Activated T-cell treated with anti-CD3 and anti-CD28 coated beads for 24 hours (primary cell): ENCODE measurements around the gene PHACTR1.
"Not testable (repeated sequence)": the region's sequence is repeated elsewhere in the genome, so short reads cannot be mapped to it uniquely, and the experiment has no call there.

Experiments
- DNase-seq: peaks from one replicate; pipeline ENCODE4 v3.0.0-alpha.2; 2020; ENCODE audit warnings: low read depth

Gene PHACTR1

DNA sequence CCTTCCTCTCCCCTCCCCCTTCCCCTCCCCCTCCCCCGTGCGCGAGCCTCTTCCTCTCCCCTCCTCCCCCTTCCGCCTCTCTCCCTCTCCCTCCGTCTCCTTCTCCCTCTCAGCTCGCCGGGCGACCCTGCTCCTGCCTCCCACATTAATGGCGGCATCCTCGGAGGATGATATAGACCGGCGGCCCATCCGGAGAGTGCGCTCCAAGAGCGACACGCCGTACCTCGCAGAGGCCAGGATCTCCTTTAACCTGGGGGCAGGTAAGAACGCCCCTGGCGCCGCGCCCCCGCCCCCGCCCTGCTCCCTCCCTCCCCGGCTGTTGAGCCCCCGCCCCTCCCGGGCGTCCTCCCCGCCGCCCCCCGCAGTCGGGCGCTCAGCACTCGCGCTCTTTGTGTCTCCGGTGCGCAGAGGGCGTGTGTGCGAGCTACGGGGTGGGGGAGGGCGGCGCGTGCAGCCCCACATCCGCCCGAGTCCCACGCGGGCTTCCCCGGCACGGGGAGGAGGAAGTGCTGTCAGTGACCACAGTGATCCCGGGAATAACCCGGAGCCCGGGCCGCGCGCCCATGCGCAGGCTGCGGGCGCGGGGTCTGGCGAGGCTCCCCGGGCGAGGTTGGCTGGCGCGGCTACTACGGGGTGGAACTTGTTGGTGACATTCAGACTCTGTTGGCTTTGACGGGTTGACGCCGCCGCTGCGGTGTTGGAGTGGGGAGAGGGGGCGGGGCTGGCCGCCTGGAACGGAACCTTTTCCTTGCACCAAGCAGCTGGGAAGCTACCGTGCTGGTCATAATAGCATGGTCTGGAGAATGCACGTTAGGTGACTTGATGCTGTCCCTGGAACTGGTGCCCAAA lies 33.2 kb downstream of the PHACTR1 start:
- DNase-seq: no peak

DNA sequence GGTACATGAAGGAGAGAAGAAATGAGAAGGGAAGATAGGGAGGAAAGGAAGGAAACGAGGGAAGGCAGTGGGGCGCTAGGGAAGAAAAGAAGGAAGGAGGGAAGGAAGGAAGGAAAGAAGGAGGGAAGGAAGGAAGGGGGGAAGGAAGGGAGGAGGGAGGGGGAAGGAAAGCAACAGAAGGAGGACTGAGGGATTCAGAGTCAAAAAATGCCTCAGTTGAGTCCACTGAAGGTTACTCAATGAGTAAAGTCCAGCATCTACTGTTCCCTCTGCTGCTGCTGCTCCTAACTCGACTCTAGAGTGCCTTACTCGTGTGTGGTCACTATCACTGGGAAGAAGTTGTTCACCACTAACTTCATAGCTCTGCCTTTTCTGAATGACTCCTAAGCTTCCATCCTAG lies 33.8 kb downstream of the PHACTR1 start:
- DNase-seq: no peak

DNA sequence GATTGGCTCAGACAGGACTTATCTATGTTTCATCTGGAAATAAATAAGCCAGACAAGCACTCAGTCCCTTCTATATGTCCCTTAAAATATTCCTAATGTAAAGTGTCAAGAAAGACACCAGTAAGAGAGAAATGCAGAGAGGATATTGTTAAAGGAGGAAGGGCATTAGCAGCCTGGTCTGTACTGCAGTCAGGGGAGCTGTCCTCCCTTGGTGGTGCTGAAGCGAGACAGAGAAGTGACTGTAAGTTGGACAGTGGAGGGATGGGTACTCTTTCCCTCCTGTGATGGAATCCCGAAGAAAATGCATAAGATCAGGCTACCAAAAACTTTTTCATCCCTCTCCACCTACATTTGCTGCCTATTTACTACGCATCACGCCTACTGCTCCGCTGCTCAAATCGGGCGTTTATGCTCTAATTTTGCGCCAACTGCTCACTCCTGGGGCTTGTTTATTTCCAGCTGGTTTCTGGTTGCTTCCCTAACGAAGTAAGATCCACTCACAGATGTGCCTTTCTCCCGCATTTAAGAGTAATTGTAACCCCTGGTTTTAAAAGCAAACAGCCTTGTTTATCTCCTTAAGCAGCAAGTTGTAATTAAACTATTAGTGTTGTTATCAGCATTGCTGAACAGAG lies 35.2 kb downstream of the PHACTR1 start:
- DNase-seq: no peak

DNA sequence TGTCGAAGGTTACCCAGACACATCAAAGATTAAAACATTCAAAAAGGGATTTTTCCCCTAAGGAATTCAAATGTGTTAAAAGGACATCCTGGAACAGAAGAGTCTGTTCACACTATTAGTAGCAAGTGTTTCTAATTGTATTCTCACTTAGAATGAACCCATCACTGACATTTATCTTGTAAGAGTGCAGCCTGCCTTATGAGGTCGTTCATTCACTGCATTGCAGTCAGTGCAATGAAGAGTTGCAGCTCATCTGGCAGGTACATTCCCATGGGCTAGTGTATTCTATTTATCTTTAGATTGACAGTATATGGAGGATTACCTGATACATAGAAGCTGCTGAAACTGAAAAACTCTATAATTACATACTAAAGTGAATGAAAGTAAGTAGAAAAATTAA lies 36.5 kb downstream of the PHACTR1 start:
- no peak for DNase-seq

DNA sequence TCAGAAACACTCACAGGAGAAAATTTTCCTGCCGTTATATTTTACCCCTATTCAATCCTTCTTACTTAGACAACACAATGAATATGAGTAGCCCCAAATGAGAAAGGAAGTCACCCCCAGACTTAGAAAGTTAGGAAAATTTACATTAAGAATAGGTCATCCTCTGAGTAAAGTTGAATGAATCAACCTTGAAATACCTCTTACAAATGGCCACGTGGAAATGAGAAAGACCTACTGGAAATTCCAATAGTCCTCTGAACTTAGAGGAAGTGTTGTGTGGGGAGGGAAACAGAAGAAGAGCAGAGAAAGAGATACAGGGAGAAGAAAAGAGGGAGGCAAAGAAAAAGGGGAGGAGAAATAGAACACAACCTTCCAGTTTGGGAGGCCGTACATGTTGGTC lies 43.7 kb downstream of the PHACTR1 start:
- DNase-seq: no peak

DNA sequence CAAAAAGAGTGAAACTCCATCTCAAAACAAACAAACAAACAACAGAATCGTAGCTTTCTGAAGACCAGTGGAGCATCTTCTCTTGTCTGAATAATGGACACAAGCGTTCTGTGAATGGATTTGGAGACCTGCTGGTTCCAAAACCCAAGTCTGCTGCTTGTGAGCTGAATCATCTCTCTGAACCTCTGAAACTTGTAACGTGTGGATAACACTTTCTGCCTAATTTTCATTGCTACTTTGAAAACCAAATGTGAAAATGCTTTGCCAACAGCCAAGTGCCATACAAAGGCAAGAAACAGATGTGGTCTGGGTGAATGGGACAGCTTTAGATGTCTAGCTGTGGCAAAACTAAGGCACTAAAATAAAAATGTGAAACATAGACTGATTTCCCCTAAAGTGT lies 44.3 kb downstream of the PHACTR1 start:
- no peak for DNase-seq

DNA sequence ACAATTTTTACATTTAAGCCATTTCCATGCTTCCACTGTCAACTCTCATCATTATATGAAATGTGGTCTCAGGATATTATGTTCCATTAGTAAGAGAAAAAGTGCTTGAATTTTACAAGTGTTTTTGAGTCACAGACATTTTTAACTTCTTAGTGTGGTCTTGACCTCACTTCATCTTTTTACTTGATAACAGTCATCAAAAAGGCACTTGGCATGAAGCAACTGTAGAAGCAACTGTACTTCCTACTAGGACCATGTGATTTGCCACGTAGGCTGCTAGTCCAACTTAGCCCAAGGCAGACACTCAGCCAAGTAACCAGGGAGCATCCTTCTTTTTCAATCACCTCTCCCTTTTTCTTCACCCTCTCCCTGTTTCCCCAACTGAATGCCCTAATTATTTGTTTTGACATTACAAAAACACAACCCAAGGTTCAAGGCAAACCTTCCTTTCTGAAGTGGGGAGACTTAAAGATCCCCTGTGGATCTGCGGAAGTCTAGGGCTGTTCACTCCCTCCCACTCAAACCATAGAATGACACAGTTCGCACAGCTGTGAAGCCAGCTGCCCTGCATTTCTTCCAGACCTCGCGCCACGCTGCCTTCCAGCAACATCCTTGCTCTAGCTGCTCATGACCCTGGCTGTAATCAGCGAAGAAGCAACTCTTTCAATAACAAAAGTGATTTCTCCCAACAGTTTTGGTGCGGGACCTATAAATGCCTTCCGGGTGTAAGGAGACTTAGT lies 45.0 kb downstream of the PHACTR1 start:
- no peak for DNase-seq

DNA sequence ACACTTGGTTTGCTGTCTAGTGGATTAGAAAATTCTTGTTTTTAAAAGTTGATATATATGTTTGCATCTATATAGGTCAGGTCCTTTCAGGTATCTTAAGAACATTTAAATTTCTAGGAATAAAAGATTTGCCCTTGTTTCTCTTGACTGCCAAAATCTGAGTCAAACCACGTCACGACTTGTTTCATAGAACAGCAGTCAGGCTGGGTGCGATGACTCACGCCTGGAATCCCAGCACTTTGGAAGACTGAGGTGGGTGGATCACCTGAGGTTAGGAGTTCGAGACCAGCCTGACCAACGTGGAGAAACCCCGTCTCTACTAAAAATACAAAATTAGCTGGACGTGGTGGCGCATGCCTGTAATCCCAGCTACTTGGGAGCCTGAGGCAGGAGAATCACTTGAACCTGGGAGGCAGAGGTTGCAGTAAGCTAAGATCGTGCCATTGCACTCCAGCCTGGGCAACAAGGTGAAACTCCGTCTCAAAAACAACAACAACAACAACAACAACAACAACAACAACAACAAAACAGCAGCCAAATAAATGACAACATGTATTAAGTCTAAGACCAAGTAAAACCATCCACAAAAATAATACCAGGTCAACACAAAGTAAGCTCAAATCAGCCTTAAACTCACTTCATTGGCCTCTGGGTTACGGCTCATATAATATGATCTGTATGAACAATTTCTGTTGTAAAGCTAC lies 46.3 kb downstream of the PHACTR1 start:
- DNase-seq: not testable (repeated sequence)

DNA sequence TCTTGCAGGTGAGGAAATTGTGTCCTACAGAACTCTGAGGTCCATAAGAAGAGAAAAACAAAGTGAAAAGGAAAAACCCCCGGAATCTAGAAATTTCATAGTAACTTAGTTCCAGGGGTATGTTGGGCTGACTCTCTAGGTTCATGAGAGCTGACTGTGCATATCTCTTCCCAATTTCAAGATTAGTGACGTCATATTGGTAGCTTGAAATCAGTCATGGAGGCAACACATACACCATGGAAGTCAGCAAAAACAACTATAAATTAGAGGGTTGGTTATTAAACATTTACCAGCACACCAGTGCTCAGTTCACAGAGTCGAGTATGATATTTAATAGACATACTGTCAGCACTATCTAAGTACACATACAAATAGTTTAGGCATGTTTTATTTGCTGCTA lies 49.8 kb downstream of the PHACTR1 start:
- DNase-seq: no peak

DNA sequence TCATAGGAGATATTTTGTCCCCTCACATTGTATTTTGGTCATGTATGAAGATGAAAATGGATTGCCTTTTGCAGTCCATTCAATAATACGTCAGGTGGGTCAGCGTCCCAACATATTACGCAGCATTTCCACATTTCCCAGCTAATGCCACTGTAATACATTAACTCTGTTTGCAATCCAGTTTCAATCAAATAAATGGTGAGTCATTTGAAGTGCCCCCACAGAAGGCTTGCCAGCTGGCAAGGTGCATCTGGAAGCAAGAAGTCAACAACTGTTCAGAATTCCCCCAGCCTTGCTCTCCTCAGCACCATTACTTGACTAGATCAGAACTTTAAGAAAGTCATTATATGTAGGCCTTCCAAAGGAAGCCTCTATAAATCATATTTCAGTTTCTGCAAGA lies 50.4 kb downstream of the PHACTR1 start:
- DNase-seq: no peak

DNA sequence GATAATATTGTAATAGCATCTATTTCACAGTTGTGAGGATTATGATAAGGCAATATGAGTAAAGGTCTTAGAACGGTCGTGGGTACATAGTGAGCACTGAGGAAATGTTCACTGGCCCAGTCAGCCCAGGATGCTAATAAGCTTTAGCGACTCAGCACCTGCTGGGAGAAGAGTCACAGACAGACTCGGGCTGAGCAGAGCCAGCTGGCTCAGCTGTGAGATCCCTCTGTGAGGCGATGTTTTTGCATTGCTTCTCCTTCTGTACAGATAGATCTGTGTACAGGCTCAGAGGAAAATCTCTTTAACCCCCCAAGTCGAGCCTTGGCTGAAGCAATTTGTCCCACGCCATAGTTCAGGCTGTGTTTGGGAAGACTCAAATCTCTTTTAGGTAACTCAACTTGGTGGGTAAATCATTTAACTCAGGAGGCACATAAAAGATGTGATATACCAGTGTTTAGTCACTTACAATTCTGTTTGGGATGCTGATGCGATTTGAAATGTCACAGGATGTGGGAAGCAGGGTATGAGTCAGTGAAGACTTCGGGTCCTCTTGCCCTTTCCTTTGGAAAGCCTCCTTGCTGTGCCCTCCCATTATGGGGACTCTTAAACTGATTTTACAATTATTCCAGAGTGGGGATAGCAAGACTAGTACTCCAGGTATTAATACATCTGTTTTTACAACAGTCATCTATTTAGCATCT lies 53.1 kb downstream of the PHACTR1 start:
- DNase-seq: no peak

DNA sequence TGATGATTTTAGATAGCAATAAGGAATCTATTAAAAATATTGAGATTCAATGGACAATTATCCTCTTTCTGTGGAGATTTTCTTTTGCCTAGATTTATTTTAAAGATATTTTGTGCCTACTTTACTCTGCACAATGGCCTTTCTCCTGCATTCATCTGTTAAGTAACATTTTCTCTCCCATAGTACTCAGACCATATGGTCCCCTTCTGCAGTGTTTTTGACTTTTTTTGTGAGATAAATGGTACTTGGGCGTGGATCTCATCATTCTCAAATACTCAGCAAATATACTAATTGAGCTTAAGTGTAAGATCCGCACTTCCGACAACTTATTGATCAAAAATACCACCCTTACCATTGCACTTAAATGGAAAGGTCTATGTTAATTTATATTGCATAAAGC lies 55.8 kb downstream of the PHACTR1 start:
- no peak for DNase-seq

DNA sequence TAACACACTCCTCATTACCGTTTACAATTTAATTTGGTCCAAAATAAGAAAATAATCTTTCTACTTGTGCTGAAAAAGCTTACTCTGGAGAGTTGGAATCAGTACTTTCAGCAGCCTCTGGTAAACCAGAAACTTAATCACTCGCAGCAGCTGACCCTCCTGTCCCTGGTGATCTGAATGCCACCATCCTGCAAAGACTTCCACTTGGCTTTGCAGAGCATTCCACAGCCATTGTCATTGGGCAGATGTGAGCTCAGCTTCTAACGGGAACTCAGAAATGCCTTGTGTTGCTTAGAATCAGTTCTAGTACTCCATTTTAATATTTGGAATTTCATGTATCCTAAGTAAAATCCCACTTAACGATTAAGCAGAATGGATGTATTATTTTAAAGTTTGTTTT lies 59.7 kb downstream of the PHACTR1 start:
- no peak for DNase-seq

DNA sequence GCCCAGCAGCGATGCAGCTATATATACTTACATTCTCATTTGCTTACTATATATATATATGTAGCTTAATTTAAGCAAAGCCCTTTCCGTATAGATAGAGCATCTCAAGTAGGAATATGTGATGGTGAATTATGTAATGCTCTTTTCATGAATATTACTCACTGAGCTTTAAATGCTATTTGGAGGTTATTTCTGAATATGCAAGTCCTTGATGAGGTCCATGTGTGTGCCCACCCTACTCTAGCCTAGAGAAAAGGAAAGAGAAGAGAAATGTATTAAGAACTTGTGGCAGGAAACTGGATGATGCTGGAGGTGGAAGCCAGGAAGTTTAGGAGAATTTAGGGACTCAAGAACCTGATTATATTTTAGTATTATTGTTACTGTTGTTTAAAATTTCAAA lies 63.2 kb downstream of the PHACTR1 start:
- DNase-seq: no peak

DNA sequence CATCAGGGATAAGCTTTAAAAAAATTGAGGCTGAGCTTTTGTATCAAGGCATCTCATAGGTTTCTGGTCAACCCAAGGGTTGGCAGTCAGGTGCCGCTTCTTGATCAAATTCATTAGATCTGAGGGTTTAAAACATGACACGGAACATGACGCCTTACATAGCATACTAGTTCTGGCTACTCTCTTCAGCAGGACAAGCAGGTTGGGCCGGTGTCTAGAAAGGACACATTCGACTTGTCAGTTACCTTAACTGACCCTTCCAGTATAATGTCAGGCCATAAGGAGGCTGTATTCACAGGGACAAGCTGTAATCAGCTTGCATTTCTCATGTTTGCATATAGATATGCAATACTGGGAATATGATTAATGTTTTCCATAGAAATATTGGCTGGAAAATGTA lies 65.6 kb downstream of the PHACTR1 start:
- no peak for DNase-seq

DNA sequence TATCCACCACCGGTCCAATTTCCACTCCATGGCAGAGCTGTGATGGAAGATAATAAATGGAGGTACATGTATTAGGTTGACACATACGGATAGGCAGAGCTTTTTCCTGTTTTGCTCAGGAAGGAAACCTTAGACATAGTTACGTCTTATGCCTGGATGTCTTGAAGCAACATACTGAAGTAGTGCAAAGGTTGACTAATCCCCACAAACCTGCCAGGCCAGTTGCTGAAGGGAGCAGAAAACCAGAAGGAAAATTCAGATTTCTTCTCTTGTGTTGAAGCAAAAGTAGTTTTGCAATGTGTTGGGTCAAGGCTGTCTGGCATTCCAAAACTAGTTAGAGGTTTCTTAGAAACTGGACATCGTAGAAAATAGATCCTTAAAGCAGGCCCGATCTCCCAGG lies 68.7 kb downstream of the PHACTR1 start:
- DNase-seq: no peak

DNA sequence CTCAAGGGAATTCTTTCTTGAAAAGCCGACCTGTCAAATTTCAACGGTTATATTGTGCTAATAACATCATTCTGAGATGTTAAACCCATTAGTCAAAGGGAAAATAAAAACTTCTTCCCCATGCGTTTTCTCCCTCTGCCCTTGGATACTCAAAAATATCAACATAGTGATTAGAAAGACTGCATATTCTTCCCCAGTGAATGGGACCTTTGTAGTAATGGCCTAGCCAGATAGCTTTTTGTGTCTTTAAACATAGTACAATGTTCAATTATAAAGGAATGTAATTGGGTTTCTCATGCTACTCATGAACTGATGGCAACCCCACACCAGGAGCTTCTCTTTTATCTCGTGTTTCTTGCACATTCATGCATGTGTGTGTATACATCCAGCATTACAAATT lies 69.4 kb downstream of the PHACTR1 start:
- no peak for DNase-seq

DNA sequence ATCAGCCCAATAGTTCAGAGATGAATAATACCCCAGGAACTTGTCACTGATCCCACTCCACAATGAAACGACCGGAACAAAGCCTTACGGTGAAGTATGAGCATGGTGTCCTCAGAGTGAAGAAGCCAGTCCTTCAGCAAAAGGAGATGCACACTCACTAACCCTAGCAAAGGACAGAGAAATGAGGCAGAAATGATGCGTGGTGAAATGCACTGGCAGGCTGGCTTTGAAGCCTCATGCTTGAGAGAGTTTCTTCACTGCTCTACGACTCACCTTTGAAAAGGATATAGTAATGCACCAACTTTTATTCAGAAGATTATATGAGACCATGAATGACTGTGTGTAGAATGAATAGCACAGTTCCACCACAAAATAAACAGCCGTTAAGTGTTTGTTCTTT lies 74.8 kb downstream of the PHACTR1 start:
- no peak for DNase-seq

DNA sequence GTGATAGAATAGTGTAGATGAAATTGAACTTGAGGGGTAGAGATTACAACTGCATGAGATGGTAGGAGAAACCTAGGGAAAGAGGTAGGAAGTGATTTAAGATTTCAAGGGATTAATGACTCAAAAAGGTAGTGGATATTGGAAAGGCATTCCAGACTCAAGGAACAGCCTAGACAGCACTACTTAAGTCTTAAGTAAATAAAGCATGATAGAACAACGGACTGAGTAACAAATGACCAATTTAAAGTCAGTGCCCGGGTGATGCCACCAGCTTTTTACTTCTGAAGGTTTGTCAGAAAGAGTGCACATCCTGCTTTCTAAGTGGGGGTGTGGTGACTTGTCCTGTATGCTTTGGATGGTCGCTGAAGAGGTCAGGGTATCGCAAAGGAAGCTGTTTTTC lies 81.8 kb downstream of the PHACTR1 start:
- no peak for DNase-seq

DNA sequence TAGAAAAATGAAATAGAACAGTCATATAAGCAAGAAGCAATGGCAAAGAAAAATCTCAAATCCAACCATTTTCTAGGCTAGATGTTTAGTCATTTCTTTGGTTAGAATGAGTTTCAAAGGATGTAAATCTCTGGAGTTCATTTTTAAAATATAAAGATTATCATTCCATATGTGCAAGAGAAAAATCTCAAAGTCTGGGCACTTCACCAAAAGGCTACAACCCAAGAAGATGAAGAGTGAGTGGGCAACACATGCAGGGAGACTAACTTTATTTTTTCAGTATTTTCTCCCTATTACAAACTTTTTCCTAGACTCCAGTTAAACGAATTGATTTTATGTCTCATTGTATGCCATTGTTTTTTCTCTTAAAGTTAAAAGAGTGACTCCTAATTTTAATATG lies 83.6 kb downstream of the PHACTR1 start:
- DNase-seq: no peak

DNA sequence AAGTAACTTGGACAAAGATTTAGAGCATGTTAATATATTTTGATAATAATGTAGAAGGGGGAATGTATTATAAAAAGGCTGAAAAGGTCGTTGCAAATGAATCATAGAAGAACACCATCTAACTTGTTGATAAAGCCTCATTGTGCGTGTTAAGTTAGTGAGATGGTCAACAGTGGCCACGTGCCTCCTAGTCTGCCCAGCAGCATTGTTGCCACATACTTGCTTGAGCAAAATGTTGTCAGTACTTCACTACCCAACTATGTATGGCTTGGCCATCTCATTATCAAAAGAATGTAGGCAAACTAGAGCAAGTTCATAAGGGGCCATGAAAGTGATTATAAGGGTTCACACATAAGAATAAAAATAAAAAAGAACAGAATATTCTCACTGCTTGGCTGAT lies 84.6 kb downstream of the PHACTR1 start:
- no peak for DNase-seq

DNA sequence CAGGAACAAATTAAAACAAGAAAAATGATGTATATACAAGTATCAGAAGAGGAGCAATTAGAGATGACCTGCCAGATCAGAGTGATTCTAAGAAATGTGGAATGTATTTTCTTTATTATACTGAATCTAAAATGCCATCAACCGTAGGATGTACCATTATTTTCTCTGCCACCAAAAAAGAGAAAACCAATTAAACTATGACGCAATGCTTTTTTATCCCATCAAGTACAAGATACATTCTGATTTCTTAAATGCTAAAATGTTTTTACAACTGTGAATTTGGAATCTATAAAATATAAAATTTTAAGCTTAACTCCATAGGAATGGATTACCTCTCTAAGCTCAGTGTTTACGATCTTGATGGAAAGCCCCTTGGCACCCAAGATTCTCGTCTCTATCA lies 85.9 kb downstream of the PHACTR1 start:
- no peak for DNase-seq
